NOMO-1 treated with dmso at 0.1 percent for 144 hours (cell line): ENCODE results near the gene REC8.

Experiments
- DNase-seq: peaks from one replicate; lab custom pipeline; 2025; ENCODE audit not compliant: unreplicated experiment; lab: John Stamatoyannopoulos, UW

Gene REC8

GRCh38 chr14:24156840-24157239 is 15.0 kb upstream of the REC8 start:
- DNase-seq, result no peak

- no peak for DNase-seq
Observed at GRCh38 chr14:24157331-24157730, 14.5 kb upstream of the REC8 start.

GRCh38 chr14:24159777-24160498 is 11.9 kb upstream of the REC8 start:
- DNase-seq, result no peak

- DNase-seq, result no peak
Observed at GRCh38 chr14:24160499-24160849, 11.4 kb upstream of the REC8 start.

- peak; percentile 96 for DNase-seq
Observed at GRCh38 chr14:24160850-24161804, 10.8 kb upstream of the REC8 start, which contains the start of gene IRF9. Gene IRF9, plus strand, starts transcription at chr14:24161265. Its CDS starts 880 bp downstream, at chr14:24162145.

GRCh38 chr14:24162093-24162492 is 9.8 kb upstream of the REC8 start:
- no peak for DNase-seq

- no peak for DNase-seq
Observed at GRCh38 chr14:24164518-24164991, 7.3 kb upstream of the REC8 start.

- no peak for DNase-seq
Observed at GRCh38 chr14:24165785-24166184, 6.1 kb upstream of the REC8 start.

- no peak for DNase-seq
Observed at GRCh38 chr14:24167469-24168114, 4.3 kb upstream of the REC8 start.

GRCh38 chr14:24172261-24172860 is 481 bp downstream of the REC8 start:
- DNase-seq, result no peak

- DNase-seq, result no peak
Observed at GRCh38 chr14:24172871-24173281, 996 bp downstream of the REC8 start.

GRCh38 chr14:24176599-24176998 is 4.7 kb downstream of the REC8 start:
- no peak for DNase-seq

GRCh38 chr14:24177041-24177825 is 5.4 kb downstream of the REC8 start:
- no peak for DNase-seq

GRCh38 chr14:24177891-24178290 is 6.0 kb downstream of the REC8 start:
- DNase-seq, result no peak

GRCh38 chr14:24178399-24179178 is 6.7 kb downstream of the REC8 start:
- no peak for DNase-seq

- DNase-seq, result no peak
Observed at GRCh38 chr14:24179294-24179960, 7.5 kb downstream of the REC8 start.

GRCh38 chr14:24179961-24180796 is 8.3 kb downstream of the REC8 start:
- DNase-seq, result no peak
